GM12878 (cell line): ENCODE results near the gene SRC. TPM values are rescaled to one million over a fixed set of nuclear protein-coding genes. Genes with fewer than 3 reads are reported as not detected.
A peak's percentile ranks its signal among the peaks of the same experiment; 100 is the strongest.

Experiments used
- ATAC-seq: fragments of 200-7000 bp; cut with Tn5 transposase; 3 replicates; pipeline ENCODE4 v1.9.1; 2020; ENCODE audit warnings: mild to moderate bottlenecking, moderate library complexity
- BruUV-seq: library from RNA; stranded (reverse); fragments of 400-500 nt; replicated peaks from 2 replicates; lab custom pipeline; 2021; lab: Mats Ljungman, UMichigan
- CTCF ChIA-PET: fragments of 300-600 bp; sonication (Branson Sonifier 250); formaldehyde crosslinking; extraction: SDS; loops from one replicate; lab custom pipeline; 2021; ENCODE audit warnings: inconsistent platforms; lab: Yijun Ruan, JAX
- POLR2A ChIA-PET: fragments of 350-600 bp; formaldehyde crosslinking; extraction: SDS; loops from one replicate; lab custom pipeline; 2021; ENCODE audit warnings: inconsistent platforms; lab: Charles Lee
- RAD21 ChIA-PET: fragments of 300-600 bp; sonication (Branson Sonifier 250); formaldehyde crosslinking; loops from one replicate; lab custom pipeline; 2023; ENCODE audit warnings: antibody characterized with exemption; ENCODE audit not compliant: unreplicated experiment; lab: Charles Lee
- SMC1A ChIA-PET: fragments of 300-600 bp; sonication (Branson Sonifier 250); formaldehyde crosslinking; loops from one replicate; lab custom pipeline; 2023; ENCODE audit not compliant: unreplicated experiment, uncharacterized antibody; lab: Charles Lee
- DNase-seq: peaks from one replicate; pipeline ENCODE4 v3.0.0-alpha.2; 2011; ENCODE audit warnings: low read depth, low spot score
- FAIRE-seq: peaks from 3 replicates; lab custom pipeline; 2011; peaks lifted over from hg19 to GRCh38; lab: Jason Lieb, UNC
- H2AFZ ChIP-seq: 2 replicates; pipeline ENCODE4 v1.6.0; 2011; ENCODE audit warnings: low read depth, low read length, control low read depth; ENCODE audit not compliant: control insufficient read depth
- H3K27ac ChIP-seq: 2 replicates; pipeline ENCODE4 v1.5.1; 2011; ENCODE audit warnings: control low read depth; ENCODE audit not compliant: control insufficient read depth, insufficient read depth
- H3K27me3 ChIP-seq, 2 experiments: replicated peaks in 1 of 2; 2 replicates each; pipeline versions ENCODE4 v1.6.0 to v1.6.1; 2011; ENCODE audit warnings: low read length in 1 of 2; ENCODE audit not compliant: control insufficient read depth in 2 of 2, insufficient read depth in 2 of 2
- H3K36me3 ChIP-seq, 2 experiments: 2 replicates each; pipeline ENCODE4 v1.5.1; 2011; ENCODE audit warnings: low read length in 1 of 2; ENCODE audit not compliant: control insufficient read depth in 2 of 2, insufficient read depth in 2 of 2
- H3K4me1 ChIP-seq: 2 replicates; pipeline ENCODE4 v1.6.1; 2011; ENCODE audit warnings: mild to moderate bottlenecking, low read length, moderate library complexity, mixed read lengths; ENCODE audit not compliant: control insufficient read depth, insufficient read depth
- H3K4me2 ChIP-seq: 2 replicates; pipeline ENCODE4 v1.6.0; 2011; ENCODE audit warnings: control low read depth; ENCODE audit not compliant: control insufficient read depth, insufficient read depth
- H3K4me3 ChIP-seq: fragments of 200-600 bp; sonication (generic); 2 replicates; pipeline ENCODE4 v1.5.1; 2016
- H3K79me2 ChIP-seq: 2 replicates; pipeline ENCODE4 v1.6.0; 2011; ENCODE audit warnings: low read length; ENCODE audit not compliant: control insufficient read depth, insufficient read depth
- H3K9ac ChIP-seq: 2 replicates; pipeline ENCODE4 v1.8.0; 2011; ENCODE audit warnings: low read length, control low read depth, mixed read lengths; ENCODE audit not compliant: control insufficient read depth, insufficient read depth
- H3K9me3 ChIP-seq: replicated peaks from 3 replicates; pipeline ENCODE4 v1.5.1; 2011; ENCODE audit warnings: mild to moderate bottlenecking, low read length; ENCODE audit not compliant: control insufficient read depth, insufficient read depth
- H4K20me1 ChIP-seq: 2 replicates; pipeline ENCODE4 v1.6.0; 2011; ENCODE audit not compliant: control insufficient read depth, insufficient read depth
- ASH2L ChIP-seq: fragments of 300-600, 200-600 bp; sonication (generic); IDR thresholded peaks from 2 replicates; pipeline ENCODE4 v1.6.1; 2017; ENCODE audit warnings: low read depth, mild to moderate bottlenecking, borderline replicate concordance
- CHD1 ChIP-seq: IDR thresholded peaks from 2 replicates; pipeline ENCODE4 v1.6.1; 2012; ENCODE audit warnings: low read depth, low read length, improper control_type of control experiment
- CHD2 ChIP-seq: IDR thresholded peaks from 2 replicates; pipeline ENCODE4 v1.6.1; 2011; ENCODE audit warnings: low read depth, low read length, improper control_type of control experiment, borderline replicate concordance
- E4F1 ChIP-seq: fragments of 450-650 bp; IDR thresholded peaks from 2 replicates; pipeline ENCODE4 v1.6.1; 2018; ENCODE audit warnings: borderline replicate concordance, mild to moderate bottlenecking; ENCODE audit not compliant: partially characterized antibody
- EP300 ChIP-seq, 2 experiments: fragments of 150-350 bp in 1 of 2; IDR thresholded peaks; 2 replicates each; pipeline ENCODE4 v1.6.1; 2011 to 2012; ENCODE audit warnings: low read depth in 2 of 2, low read length in 2 of 2, borderline replicate concordance in 1 of 2, improper control_type of control experiment in 1 of 2, inconsistent platforms in 1 of 2; ENCODE audit not compliant: control insufficient read depth in 1 of 2
- GABPA ChIP-seq: IDR thresholded peaks from 2 replicates; pipeline ENCODE4 v1.6.1; 2014; ENCODE audit warnings: antibody characterized with exemption, low read depth, mild to moderate bottlenecking, inconsistent platforms
- HDAC2 ChIP-seq: fragments of 200-600 bp; sonication (generic); IDR thresholded peaks from 2 replicates; pipeline ENCODE4 v1.6.1; 2017
- IRF4 ChIP-seq: IDR thresholded peaks from 2 replicates; pipeline ENCODE4 v1.6.1; 2011; ENCODE audit warnings: low read depth, low read length
- JUNB ChIP-seq: IDR thresholded peaks from 2 replicates; pipeline ENCODE4 v1.6.1; 2016; ENCODE audit warnings: antibody characterized with exemption, mild to moderate bottlenecking
- NFXL1 ChIP-seq: fragments of 450-650 bp; IDR thresholded peaks from 2 replicates; pipeline ENCODE4 v1.6.1; 2017; ENCODE audit warnings: antibody characterized with exemption, mild to moderate bottlenecking, borderline replicate concordance
- NRF1 ChIP-seq: conservative IDR thresholded peaks from 2 replicates; pipeline ENCODE4 v1.6.1; 2011; ENCODE audit warnings: mild to moderate bottlenecking, low read depth, low read length, improper control_type of control experiment
- STAT1 ChIP-seq: fragments of 450-650 bp; conservative IDR thresholded peaks from 2 replicates; pipeline ENCODE4 v1.6.1; 2014; ENCODE audit warnings: antibody characterized with exemption, mild to moderate bottlenecking
- SUZ12 ChIP-seq: fragments of 200-600 bp; sonication (generic); IDR thresholded peaks from one replicate; pipeline ENCODE4 v1.6.1; 2018; ENCODE audit warnings: antibody characterized with exemption, mild to moderate bottlenecking; ENCODE audit not compliant: unreplicated experiment
- TCF12 ChIP-seq: IDR thresholded peaks from 2 replicates; pipeline ENCODE4 v1.6.1; 2011; ENCODE audit warnings: low read depth, mild to moderate bottlenecking, low read length
- YY1 ChIP-seq: IDR thresholded peaks from 2 replicates; pipeline ENCODE4 v1.6.1; 2011; ENCODE audit warnings: low read depth, mild to moderate bottlenecking, low read length
- ZNF384 ChIP-seq: IDR thresholded peaks from 2 replicates; pipeline ENCODE4 v1.6.1; 2012; ENCODE audit warnings: low read depth, mild to moderate bottlenecking, low read length, improper control_type of control experiment, borderline replicate concordance
- WGBS: methylation state at CpG from one replicate; pipeline ENCODE4 v1.1.6; 2016; ENCODE audit warnings: low lambda C conversion rate; ENCODE audit not compliant: insufficient replicate concordance, insufficient coverage; ENCODE audit errors: missing lambda C conversion rate; 5-methylcytosine and 5-hydroxymethylcytosine counted together
- in situ Hi-C: fragments of 300-500 bp; cut with MboI; formaldehyde crosslinking; loops from 9 replicates; pipeline ENCODE4 v1.14.3; 2018; ENCODE audit warnings: mixed read lengths
- intact Hi-C: fragments of 100-400 bp; cut with micrococcal nuclease; formaldehyde crosslinking; loops from one replicate; pipeline ENCODE4 v1.14.2; 2022; ENCODE audit not compliant: unreplicated experiment
- polyA plus RNA-seq, 11 experiments: library from polyadenylated mRNA; depleted of rRNA in 4 of 11; unstranded in 6 of 11; stranded (reverse) in 5 of 11; fragments of >200 nt; fragmentation: Nextera tagmentation in 4 of 11; fragmentation: Illumina TruSeq in 1 of 11; extraction: Ambion mirVana in 4 of 11; extraction: Trizol in 1 of 11; gene quantifications; 1 replicate in 1 of 11; 2 replicates in 10 of 11; pipeline versions ENCODE4 v1.2.1 to v1.2.3, GENCODE V29; 2011 to 2016; ENCODE audit warnings: inconsistent platforms in 2 of 11, missing spikeins in 2 of 11, low read depth in 1 of 11
- total RNA-seq, 4 experiments: library from RNA; depleted of rRNA in 3 of 4; stranded (reverse); fragments of >200 nt in 3 of 4; fragmentation: Illumina TruSeq in 1 of 4; extraction: Trizol in 1 of 4; gene quantifications; 2 replicates each; pipeline versions ENCODE4 v1.2.1 to v1.2.3, GENCODE V29; 2013 to 2021
- TF ChIP-seq, protein P1 (sequence below): fragments of 450-650 bp; IDR thresholded peaks from 2 replicates; pipeline ENCODE4 v1.6.1; 2017; ENCODE audit warnings: mild to moderate bottlenecking

Gene SRC
- total and polyA plus RNA-seq, 10 of the 15 experiments (the other 5 are each of a cell fraction or from before 2014, with no cell fraction given), result 0.60 to 71.3 (median 27.2) TPM

DNA sequence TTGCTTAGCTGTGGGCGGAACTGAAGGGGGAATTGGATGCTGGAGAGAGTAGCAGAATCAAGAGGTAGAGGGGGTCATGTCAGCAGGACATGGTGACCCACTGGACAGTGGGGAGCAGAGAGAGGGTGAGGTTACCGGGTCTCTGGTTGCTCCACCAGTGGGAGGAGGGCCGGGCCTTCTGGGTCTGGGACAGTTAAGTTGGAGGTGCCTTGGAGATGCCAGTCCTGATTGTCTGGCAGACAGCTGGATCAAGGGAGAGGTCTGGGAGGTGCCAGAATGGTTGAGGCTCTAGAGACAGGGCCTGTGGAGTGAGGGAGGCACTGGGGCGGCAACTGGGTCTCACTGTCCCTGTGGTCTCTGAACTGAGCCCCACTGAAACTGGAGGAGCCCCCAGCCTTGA, 31.8 kb upstream of the SRC start:
- H4K20me1 ChIP-seq, result no peaks in the 10 kb centered on the region
- ChIA-PET CTCF (interaction anchor here (1.1 to 1.4 kb wide), 2 partner anchors 17 to 38 kb away, joined by 3 to 5 read pairs; no protein-coding TSS in a partner anchor), SMC1A (interaction anchor here (1.1 to 2.5 kb wide), 6 partner anchors 8 to 68 kb away, joined by 3 to 9 read pairs (median 4); no protein-coding TSS in a partner anchor), RAD21 (interaction anchor here (0.9 to 2.6 kb wide), 3 partner anchors 8 to 41 kb away, joined by 3 to 14 read pairs (median 3); no protein-coding TSS in a partner anchor), POLR2A (interaction anchor here (0.5 to 1.2 kb wide), 3 partner anchors 16 to 25 kb away, joined by 3 to 7 read pairs (median 4); partner anchors contain the start of gene MANBAL)
- in situ Hi-C loops, result loop anchor here (5.0 kb wide), 1 partner anchor 48 kb away; no protein-coding TSS in a partner anchor
- H3K4me2 ChIP-seq, result no peak overlapping the region
- peak overlapping the region; percentile 93 for H3K27ac ChIP-seq
- H3K79me2 ChIP-seq, result peaks cover 42% of the 10 kb centered on the region
- intact Hi-C loops, result no loop called here
- peaks cover 38% of the 10 kb centered on the region for H3K4me1 ChIP-seq
- DNase-seq (no peak), FAIRE-seq (no peak), ATAC-seq (no peak)
- H3K27me3 ChIP-seq, result no peaks in the 10 kb centered on the region
- no TSS peak for BruUV-seq
- H3K36me3 ChIP-seq, result peaks cover 34 to 41% of the 10 kb centered on the region in 2 experiments
- no peak overlapping the region for H2AFZ ChIP-seq
- no peak overlapping the region for H3K4me3 ChIP-seq
- TF ChIP-seq E4F1 (no peak), EP300 (IDR thresholded peaks at IDR 0.05; ENCODE audit: borderline replicate concordance in 1 of 2, control insufficient read depth in 1 of 2, low read depth in 2 of 2, low read length in 2 of 2) (no peak), TCF12 (no peak), JUNB (no peak), ASH2L (no peak), SUZ12 (no peak), IRF4 (no peak), GABPA (no peak), CHD2 (no peak), HDAC2 (no peak), CHD1 (no peak), YY1 (no peak), NRF1 (no peak), STAT1 (no peak), NFXL1 (no peak), ZNF384 (no peak)
- TF ChIP-seq, protein P1, sequence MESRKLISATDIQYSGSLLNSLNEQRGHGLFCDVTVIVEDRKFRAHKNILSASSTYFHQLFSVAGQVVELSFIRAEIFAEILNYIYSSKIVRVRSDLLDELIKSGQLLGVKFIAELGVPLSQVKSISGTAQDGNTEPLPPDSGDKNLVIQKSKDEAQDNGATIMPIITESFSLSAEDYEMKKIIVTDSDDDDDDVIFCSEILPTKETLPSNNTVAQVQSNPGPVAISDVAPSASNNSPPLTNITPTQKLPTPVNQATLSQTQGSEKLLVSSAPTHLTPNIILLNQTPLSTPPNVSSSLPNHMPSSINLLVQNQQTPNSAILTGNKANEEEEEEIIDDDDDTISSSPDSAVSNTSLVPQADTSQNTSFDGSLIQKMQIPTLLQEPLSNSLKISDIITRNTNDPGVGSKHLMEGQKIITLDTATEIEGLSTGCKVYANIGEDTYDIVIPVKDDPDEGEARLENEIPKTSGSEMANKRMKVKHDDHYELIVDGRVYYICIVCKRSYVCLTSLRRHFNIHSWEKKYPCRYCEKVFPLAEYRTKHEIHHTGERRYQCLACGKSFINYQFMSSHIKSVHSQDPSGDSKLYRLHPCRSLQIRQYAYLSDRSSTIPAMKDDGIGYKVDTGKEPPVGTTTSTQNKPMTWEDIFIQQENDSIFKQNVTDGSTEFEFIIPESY, result no peak
- H3K9me3 ChIP-seq, result no peaks in the 10 kb centered on the region
- no peak overlapping the region; the same call in 1 of the 2 replicates for H3K9ac ChIP-seq
- WGBS, result 100% methylated on average over 3 of the region's 4 CpGs
